ENCODE data around the gene CAMSAP3.

GRCh38 chr19:7654401-7654800 is 58.7 kb downstream of the CAMSAP3 start:
- TF ChIP-seq CTCF (IDR thresholded peaks at IDR 0.05) (no peak), POLR2A (IDR thresholded peaks at IDR 0.05) (no peak)

Data from adrenal gland (tissue), 5 donors.